ENCODE measurements around the gene HCRTR1. TPM values are rescaled to one million over a fixed set of nuclear protein-coding genes. Genes with fewer than 3 reads are reported as not detected.

The HCRTR1 gene
- total RNA-seq, 3 donors from 2014 or later = not detected

DNA sequence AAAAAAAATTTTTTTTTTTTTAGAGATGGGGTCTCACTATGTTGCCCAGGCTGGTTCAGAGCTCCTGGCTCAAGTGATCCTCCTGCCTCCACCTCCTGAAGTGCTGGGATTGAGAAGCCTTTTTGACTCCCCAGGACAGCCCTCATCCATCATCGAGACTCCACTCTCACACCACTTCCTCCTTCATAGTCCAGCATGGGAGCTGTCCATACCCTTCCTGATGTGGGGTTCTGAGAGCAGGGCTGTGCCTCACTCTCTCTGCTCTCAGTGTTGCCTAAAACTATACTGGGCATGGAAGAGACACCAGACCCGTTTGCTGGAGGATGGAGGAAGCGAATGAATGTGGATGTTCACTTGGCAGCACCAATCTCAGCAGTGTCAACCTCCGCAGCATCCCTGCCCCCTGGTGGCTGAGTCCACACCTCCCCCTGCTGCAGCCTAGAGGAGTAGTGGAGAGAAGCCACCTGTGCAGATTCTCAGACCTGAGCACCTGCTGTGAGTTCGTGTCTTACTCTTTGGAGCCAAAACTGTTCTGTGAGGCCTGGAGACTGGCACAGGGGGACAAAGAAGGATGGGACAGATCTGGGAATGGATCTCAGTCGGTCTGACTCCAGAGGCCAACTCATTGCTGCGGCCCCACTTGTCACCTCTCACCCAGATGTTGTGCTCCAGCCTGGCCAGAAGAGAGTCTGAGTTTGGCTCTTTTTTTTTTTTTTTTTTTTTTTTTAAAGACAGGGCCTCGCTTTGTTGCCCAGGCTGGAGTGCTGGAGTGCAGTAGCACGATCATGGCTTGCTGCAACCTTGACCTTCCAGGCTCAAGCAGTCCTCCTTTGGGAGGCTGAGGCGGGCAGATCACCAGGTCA lies 23.5 kb upstream of the HCRTR1 start:
- intact Hi-C loops (cut with DNase I, micrococcal nuclease) = no loop called here
- H3K4me1 ChIP-seq (ENCODE audit: low read depth) = peaks cover 7% of the 10 kb centered on the region
- no peaks in the 10 kb centered on the region for H3K36me3 ChIP-seq (ENCODE audit: low read depth)
- H3K4me3 ChIP-seq = no peak overlapping the region
- TF ChIP-seq CTCF (IDR thresholded peaks at IDR 0.05) = peak; percentile 81
- peak; percentile 77 to 94 (median 93) for DNase-seq
- peak; percentile 89 for ATAC-seq
- no peaks in the 10 kb centered on the region for H3K9me3 ChIP-seq

DNA sequence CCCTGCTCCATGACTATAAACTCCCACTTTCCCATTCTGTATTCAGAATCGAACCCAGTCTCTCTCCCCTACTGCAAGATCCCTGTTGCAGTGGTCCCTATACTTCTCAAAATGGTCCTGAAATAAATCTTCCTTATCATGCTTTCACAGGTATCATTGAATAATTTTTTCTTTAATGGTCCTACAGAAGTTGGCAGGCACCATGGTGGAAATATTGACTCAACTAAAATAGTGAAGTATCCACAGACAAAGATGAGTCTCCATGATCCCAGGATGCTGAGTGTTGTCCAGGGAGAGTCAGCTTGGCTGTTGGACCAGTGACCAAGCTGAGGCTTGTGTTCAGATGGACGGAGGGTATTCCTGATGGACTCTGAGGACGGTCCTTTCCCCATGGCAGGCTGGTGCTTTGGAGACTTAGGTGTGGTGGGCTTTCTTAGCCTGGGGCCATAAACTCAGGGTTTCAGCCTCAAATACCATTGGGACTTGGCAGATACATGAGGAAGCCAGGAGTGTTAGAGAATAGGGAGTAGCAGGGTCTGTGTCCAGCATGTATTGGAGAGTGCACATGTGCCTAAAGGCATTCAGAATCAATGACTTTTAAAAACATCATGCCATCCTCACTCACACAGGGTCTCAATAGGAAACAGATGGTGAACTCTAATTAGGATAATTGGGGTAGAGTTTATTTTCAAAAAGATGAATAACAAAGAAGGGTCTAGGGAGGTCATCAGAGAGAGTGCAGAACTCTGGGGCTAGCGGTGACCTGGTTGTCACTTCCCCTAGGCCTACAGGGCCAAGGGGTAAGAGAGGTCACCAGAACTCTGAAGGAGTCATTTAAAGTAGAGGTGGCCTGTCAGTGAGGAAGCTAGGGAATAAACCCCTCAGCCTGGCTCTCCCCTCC lies 21.4 kb upstream of the HCRTR1 start:
- DNase-seq (no peak), ATAC-seq (no peak)
- Histone ChIP-seq H3K4me1 (ENCODE audit: low read depth) (no peaks in the 10 kb centered on the region), H3K9me3 (no peaks in the 10 kb centered on the region), H3K36me3 (ENCODE audit: low read depth) (no peaks in the 10 kb centered on the region), H3K4me3 (no peak overlapping the region)
- TF ChIP-seq CTCF (IDR thresholded peaks at IDR 0.05) = no peak
- intact Hi-C loops (cut with DNase I, micrococcal nuclease) = loop anchor here in 1 of 2 donors (5.0 kb wide), 1 partner anchor 34 kb away; no protein-coding TSS in a partner anchor

DNA sequence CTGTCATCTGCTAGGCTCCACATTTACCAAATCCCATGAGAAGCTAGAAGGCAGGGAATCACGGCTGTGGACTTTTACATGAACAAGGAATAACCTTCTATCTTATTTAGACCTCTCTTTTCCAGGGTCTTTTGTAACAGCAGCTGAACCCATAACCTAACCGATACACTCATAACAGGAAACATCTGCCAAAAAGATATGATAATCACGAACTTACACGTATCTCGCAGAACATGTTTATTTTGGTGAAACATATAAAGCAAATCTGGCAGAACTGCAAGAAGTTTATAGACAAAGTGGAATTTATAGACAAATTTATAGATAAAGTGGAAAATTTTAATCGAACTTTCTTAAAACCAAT lies 20.8 kb upstream of the HCRTR1 start:
- TF ChIP-seq CTCF (IDR thresholded peaks at IDR 0.05) = no peak
- ATAC-seq (no peak), DNase-seq (no peak)
- H3K4me3 ChIP-seq = no peak overlapping the region
- no peaks in the 10 kb centered on the region for H3K9me3 ChIP-seq
- intact Hi-C loops (cut with DNase I, micrococcal nuclease) = loop anchor here in 1 of 2 donors (5.0 kb wide), 1 partner anchor 34 kb away; no protein-coding TSS in a partner anchor
- no peaks in the 10 kb centered on the region for H3K36me3 ChIP-seq (ENCODE audit: low read depth)
- H3K4me1 ChIP-seq (ENCODE audit: low read depth) = no peaks in the 10 kb centered on the region

DNA sequence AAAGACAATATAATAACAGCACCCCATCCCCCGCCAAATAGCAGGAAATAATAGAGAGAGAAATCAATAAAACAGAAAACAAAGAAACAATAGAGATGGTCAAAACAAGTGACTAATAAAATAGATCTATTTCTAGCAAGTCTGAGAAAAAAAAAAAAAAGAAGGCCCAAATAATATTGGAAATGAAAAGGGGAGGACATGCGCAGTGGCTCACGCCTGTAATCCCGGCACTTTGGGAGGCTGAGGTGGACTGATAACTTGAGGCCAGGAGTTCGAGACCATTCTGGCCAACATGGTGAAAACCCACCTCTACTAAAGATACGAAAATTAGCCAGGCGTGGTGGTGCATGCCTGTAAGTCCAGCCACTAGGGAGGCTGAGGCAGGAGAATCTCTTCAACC lies 18.5 kb upstream of the HCRTR1 start:
- intact Hi-C loops (cut with DNase I, micrococcal nuclease) = loop anchor here in 1 of 2 donors (5.0 kb wide), 1 partner anchor 37 kb away; no protein-coding TSS in a partner anchor
- ATAC-seq (no peak), DNase-seq (no peak)
- Histone ChIP-seq H3K9me3 (no peaks in the 10 kb centered on the region), H3K36me3 (ENCODE audit: low read depth) (no peaks in the 10 kb centered on the region), H3K4me1 (ENCODE audit: low read depth) (no peaks in the 10 kb centered on the region), H3K4me3 (no peak overlapping the region)
- TF ChIP-seq CTCF (IDR thresholded peaks at IDR 0.05) = no peak

DNA sequence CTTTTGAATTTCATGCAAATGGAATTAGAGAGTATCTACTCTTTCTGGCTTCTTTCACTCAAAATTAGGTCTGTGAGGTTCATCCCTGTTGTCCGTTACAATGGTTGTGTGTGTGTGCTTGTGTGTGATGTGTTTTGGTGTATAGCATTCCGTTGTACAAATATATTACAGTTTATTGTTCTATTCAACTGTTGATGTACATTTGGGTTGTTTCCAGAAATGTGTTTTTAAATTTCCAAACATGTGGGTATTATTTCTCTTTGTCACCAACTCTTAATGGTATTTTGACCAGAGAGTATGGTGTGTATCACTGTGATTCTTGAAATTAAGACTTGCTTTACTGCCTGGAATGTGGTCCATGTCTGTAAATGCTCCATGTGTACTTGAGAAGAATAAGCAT lies 16.8 kb upstream of the HCRTR1 start:
- ATAC-seq = no peak
- intact Hi-C loops (cut with DNase I, micrococcal nuclease) = no loop called here

More for the DNA sequence above, 16.8 kb upstream of the HCRTR1 start:
- TF ChIP-seq CTCF (IDR thresholded peaks at IDR 0.05) = no peak
- Histone ChIP-seq H3K4me3 (no peak overlapping the region), H3K36me3 (ENCODE audit: low read depth) (no peaks in the 10 kb centered on the region), H3K9me3 (no peaks in the 10 kb centered on the region), H3K4me1 (ENCODE audit: low read depth) (no peaks in the 10 kb centered on the region)
- DNase-seq = no peak
